GM18870 (cell line): ENCODE results near the gene IDUA.
"Not testable (repeated sequence)": the region's sequence is repeated elsewhere in the genome, so short reads cannot be mapped to it uniquely, and the experiment has no call there.

Source experiments
- ATAC-seq: cut with Tn5 transposase; IDR thresholded peaks from one replicate; pipeline ENCODE4 v1.9.1; 2021; ENCODE audit warnings: moderate library complexity; ENCODE audit not compliant: unreplicated experiment

Gene IDUA

GRCh38 chr4:999240-999863 is 12.5 kb downstream of the IDUA start:
- not testable (repeated sequence) for ATAC-seq

GRCh38 chr4:999882-1000425 is 13.1 kb downstream of the IDUA start:
- ATAC-seq, result no peak

- ATAC-seq, result no peak
Observed at GRCh38 chr4:1000686-1001260, 13.9 kb downstream of the IDUA start.

GRCh38 chr4:1001561-1002130 is 14.8 kb downstream of the IDUA start:
- no peak for ATAC-seq

GRCh38 chr4:1002131-1002630 is 15.3 kb downstream of the IDUA start:
- no peak for ATAC-seq

- ATAC-seq, result no peak
Observed at GRCh38 chr4:1002631-1003251, 15.9 kb downstream of the IDUA start.

GRCh38 chr4:1003271-1004070 is 16.6 kb downstream of the IDUA start:
- ATAC-seq, result no peak

- ATAC-seq, result no peak
Observed at GRCh38 chr4:1004071-1004418, 17.2 kb downstream of the IDUA start.

- no peak for ATAC-seq
Observed at GRCh38 chr4:1004557-1005485, 18.0 kb downstream of the IDUA start.

- ATAC-seq, result no peak
Observed at GRCh38 chr4:1006856-1007255, 20.0 kb downstream of the IDUA start.

GRCh38 chr4:1008840-1009541 is 22.1 kb downstream of the IDUA start:
- ATAC-seq, result no peak

GRCh38 chr4:1009542-1010394 is 22.9 kb downstream of the IDUA start:
- no peak for ATAC-seq

- no peak for ATAC-seq
Observed at GRCh38 chr4:1010395-1011021, 23.7 kb downstream of the IDUA start.

- ATAC-seq, result no peak
Observed at GRCh38 chr4:1011022-1011665, 24.3 kb downstream of the IDUA start, which contains the start of gene FGFRL1. FGFRL1 (plus strand) TSS chr4:1011626; CDS start chr4:1012486, 860 bp downstream.

GRCh38 chr4:1011666-1012033 is 24.8 kb downstream of the IDUA start:
- ATAC-seq, result no peak

GRCh38 chr4:1012034-1012739 is 25.3 kb downstream of the IDUA start:
- no peak for ATAC-seq
